Measurements from ENCODE around the gene RESF1.

RESF1 gene

DNA sequence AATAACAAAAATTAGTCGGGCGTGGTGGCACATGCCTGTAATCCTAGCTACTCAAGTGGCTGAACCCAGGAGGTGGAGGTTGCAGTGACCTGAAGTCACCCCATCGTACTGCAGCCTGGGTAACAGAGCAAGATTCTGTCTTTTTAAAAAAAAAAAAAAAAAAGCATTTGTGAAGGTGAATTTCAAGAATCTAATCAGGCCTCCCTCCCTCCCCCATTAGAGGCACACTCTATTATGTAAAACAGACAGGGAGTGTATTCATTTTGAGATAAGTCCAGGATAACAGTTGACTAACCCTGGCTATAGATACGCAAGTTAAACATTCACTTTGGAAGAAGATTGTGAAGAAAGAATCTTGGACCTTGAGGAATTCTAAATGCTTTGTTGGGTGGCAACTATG, 2.9 kb downstream of the RESF1 start:
- no peak for DNase-seq

DNA sequence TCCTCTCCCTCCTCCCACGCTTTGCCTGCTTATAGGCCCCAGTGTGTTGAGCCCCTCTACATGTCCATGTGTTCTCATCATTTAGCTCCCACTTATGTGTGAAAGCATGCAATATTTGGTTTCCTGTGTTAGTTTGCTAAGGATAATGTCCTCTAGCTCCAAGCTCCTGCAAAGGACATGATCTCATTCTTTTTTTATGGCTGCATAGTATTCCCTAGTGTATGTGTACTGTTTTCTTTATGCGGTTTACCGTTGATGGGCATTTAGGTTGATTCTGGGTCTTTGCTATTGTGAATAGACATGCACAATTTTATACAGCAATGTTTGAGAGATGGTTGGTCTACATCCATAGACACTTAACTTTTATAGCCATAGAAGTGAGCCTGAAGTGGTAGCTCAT, 5.1 kb downstream of the RESF1 start:
- DNase-seq = no peak

DNA sequence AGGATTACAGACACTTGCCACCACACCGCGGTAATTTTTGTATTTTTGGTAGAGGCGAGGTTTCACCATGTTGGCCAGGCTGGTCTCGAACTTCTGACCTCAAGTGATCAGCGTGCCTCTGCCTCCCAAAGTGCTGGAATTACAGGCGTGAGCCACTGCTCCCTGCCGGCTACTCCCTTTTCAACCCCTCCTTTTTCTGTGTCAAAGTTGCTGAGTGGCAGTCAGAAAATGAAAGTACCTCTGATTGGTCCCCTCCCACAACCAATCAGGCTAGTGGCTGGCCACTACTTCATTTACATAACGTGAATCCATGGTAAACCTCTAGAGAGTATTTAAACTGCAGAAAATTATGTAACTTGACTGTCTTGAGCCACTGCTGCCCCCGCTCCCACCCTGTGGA, 5.9 kb downstream of the RESF1 start:
- no peak for DNase-seq

DNA sequence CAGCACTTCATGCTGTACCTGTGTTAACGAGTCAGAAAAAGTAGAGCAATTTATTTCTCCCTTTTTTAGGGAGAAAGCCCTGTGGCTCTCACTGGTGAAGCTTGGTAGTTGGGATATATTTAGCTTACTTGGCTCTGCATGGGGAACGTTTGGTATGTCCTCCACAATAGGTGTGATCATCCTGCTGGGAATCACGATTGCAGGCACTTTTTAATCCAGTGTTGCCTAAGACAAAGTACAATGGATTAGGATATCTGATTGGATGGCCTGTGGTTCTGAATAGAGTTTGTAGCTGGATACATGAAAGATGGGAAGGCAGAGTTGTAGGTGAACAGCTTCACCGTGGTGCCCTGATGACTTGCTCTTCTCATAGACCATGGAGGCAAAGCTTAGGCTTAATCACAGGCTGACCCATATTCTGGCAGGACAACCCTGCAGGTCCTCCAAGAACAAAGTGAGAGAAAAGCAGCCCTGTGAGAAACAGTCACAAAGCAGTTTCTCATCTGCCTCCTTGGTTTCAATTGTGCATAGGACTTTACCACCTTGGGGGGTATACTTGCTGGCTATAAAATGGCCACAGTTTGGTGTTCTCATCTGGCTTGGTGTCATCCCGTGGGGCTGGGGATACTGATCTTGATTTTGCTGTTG, 7.5 kb downstream of the RESF1 start:
- DNase-seq = no peak

DNA sequence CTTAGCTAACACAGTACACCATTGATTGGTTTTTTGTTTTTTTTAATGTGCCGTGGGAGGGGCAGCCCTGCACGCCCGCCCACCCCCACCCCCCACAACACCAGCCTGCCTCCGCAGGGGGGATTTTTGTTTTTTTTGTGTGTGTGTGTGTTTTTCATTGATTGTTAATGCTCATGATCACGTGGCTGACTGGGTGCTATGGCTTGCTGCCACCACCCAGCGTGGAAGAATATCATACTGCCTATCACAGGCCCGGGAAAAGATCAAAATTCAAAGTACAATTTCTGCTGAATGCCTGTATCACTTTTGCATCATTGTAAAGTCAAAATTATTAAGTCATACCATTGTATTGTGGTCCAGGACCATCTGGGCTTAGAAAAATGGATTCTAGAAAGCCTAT, 8.3 kb downstream of the RESF1 start:
- DNase-seq = no peak

DNA sequence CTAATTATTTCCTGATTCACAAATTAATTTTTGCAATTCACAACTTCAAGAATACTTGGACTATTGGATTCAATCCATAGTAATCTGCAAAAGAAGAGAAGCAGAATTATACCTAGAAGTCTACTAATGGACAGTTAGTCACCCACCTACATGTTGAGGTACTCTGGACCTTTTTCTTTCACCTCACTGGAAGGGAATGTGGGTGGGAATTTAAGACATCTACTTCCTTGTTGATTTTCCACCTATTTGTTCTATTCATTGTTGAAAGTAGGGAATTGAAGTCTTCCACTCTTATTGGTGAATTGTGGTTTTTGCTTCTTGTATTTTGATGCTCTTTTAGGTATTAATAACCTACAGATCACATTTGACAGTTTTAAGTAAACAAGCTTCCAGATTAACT, 11.0 kb downstream of the RESF1 start:
- DNase-seq = no peak

DNA sequence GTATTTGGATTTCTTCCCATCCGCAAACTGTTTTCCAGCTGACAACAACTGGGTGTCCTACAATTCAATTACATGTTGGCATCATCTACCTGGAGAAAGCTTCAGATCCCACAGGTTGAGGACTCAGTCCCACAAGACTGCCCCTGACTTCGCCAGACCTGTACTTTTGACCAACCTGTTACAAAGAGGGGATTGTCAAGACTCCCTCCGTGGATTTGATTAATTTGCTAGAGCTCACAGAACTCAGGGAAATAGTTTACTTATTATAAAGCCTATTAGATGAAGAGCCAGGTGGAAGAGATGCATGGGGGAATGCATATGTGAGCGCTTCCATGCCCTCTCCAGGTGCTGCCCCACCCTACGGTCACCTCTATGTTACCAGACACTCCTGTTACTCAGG, 14.6 kb downstream of the RESF1 start:
- no peak for DNase-seq

DNA sequence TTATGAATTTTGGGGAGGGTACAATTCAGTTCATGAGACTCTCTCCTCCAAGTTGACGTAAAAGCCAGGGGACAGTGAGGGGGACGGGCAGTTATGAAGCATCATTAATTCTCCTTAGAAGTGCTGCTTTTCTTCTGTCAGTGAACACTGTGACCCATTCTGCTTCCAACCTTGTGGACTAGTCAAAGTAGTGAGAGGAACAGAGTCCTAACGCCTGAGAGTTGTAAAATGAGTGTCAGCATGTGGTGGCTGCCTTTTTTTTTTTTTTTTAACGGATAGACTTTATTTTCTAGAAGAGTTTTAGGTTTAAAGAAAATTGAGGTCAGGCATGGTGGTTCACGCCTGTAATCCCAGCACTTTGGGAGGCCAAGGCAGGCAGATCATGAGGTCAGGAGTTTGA, 15.5 kb downstream of the RESF1 start:
- no peak for DNase-seq

DNA sequence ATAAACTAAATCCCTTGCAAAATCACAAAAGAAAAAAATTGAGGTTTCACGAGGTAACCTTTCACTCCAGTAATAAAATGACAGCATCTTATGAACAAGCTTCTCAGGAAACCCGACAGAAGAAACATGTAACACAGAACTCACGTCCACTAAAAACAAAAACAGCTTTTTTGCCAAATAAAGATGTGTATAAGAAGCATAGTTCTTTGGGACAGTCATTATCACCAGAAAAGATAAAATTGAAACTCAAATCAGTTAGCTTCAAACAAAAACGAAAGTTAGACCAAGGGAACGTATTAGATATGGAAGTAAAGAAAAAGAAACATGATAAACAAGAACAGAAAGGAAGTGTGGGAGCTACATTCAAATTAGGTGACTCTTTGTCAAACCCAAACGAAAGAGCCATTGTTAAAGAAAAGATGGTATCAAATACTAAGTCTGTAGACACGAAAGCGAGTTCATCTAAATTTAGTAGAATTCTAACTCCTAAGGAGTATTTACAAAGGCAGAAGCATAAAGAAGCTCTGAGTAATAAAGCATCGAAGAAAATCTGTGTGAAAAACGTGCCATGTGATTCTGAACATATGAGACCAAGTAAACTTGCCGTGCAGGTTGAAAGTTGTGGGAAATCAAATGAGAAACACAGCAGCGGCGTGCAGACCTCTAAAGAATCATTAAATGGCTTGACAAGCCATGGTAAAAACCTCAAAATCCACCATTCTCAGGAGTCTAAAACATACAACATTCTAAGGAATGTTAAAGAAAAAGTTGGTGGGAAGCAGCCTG, 25.8 kb downstream of the RESF1 start:
- no peak for DNase-seq

DNA sequence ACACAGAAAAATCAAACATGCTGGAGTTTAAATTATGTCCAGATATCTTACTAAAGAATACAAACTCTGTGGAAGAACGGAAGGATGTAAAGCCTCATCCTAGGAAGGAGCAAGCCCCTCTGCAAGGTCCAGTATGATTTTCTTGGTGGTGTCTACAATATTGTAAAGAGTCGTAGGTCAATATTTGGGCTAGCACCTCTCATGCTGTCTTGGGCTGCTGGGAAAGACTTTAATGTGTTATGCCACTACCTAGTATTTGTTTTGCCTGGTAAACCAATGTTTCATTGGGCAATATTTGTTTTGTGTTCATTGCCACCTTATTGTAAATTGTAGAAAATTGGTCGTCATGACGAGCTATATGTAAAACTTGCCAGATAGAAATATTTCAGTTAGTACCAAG, 26.6 kb downstream of the RESF1 start:
- DNase-seq = no peak

DNA sequence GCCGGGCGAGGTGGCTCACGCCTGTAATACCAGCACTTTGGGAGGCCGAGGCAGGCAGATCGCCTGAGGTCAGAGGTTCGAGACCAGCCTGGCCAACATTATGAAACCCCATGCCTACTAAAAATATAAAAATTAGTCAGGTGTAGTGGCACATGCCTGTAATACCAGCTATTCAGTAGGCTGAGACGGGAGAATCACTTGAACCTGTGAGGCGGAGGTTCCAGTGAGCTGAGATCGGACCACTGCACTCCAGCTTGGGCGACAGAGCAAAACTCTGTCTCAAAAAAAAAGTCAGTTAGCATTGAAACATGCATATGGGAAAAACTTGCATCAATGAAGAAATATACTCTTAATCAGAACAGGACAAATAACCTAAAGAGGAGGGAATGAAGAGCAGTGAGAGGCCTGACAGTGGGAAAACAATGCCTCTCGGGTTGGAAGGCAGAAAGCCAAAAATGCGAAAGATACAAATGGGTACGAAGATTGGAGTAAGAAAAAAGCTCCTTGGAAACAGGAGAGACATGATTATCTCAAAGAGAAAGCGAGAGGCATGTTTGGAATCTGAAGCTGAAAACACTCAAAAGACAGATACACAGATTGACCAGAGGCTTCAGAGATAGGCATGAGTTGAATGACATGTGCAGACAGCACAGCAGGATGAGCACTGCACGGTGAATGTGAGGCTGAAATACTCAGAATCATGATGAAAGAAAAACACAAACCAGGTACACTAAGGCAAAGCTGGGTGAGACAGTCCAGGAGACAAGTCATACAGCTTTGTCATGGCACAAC, 30.6 kb downstream of the RESF1 start:
- DNase-seq = no peak

DNA sequence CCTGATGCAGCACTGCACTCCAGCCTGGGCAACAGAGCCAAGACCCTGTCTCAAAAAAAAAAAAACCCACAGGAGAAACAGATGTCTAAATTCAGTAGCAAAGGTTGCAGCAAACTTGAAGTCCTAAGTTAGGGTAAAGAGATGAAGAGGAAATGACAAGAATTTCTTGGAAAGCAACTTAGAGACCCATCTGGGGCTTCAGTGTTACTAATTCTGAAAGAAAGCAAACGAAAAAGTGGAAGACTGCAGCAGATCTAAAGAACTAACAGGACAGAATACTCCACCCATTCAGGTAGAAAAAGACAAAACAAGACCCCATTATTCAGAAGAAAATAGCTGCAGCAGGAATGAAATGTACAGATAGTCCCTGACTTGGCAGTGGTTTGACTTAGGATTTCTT, 31.9 kb downstream of the RESF1 start:
- no peak for DNase-seq

DNA sequence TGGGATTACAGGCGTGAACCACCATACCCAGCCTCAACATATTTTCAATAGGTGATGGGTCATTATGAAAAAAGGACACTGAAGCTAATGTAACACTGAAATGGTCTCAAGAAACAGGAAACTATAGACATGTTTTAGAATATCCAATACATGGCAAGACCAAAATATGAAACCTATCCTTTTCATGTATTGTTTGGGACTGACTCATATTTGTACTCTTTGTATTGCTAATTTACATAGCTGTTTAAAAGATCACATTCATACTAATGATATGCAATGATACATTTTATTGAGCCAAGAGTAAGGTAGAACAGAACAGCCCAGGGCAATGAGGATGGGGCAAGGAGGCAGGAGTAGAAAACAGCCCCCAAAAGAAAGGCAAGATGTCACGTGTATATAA, 32.6 kb downstream of the RESF1 start:
- no peak for DNase-seq

DNA sequence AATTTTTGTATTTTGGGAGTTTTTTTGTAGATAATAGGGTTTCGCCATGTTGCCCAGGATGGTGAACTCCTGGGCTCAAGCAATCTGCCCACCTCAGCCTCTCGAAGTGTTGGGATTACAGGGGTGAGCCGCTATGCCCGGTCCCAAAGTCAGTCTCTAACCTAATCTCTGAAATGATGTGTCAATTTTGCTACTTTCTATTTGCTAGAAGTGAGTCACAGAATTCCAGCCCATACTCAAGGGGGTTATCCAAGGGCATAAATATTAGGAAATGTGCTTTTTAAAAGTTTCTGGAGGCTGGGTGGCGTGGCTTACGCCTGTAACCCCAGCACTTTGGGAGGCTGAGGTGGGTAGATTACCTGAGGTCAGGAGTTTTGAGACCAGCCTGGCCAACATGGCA, 40.5 kb downstream of the RESF1 start:
- DNase-seq = no peak

DNA sequence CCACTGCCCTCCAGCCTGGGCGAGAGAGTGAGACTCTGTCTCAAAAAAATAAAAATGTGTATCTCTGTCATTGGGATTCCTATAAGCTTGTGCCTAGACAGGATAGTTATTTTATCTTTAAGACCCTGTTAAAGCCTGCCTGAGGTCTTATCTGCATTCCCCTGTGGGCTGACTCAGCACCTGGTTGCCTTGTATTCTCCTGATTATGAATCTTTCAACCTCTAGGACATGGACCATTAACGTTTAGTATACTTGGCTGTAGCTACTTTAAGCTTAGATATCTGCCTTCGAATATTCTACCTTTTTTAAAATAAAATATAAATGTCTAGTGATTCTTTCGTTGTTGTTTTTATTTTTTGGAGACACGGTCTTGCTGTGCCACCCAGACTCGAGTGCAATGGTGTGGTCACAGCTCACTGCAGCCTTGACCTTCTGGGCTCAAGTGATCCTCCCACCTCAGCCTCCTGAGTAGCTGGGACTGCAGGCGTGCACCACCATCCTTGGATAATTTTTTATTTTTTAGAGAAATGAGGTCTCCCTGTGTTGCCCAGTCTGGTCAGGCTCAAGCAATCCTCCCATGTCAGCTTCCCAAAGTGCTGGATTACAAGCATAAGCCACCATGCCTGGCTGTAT, 41.3 kb downstream of the RESF1 start:
- DNase-seq = no peak

DNA sequence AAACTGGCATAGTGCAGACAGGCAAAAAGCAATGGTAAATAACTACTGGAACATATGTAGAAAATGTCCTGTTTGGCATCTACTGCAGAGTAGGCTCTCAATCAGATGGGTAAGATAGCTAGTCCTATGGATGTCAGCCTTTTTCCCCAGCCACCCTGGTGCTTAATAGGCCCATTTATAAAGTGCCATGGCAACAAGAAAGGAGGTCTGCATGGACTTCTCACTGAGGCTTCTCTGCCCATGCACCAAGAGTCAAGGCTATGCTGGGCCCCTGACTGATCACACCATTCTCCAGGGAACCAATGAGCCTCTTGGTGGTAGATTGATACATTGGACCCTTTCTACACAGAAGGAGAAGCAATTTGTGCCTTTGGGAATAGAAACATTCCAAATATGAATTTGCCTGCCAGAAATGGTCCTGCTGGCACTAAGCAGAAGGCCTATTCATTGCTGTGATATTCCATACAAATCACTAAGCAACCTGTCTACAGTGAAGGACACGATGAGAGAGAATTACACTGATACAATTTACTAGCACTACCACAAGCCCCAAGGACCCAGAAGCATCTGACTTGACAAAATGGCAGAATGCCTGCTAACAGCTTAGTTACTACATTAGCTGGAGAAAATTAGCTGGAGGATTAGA, 43.8 kb downstream of the RESF1 start:
- DNase-seq = peak; percentile 10

DNA sequence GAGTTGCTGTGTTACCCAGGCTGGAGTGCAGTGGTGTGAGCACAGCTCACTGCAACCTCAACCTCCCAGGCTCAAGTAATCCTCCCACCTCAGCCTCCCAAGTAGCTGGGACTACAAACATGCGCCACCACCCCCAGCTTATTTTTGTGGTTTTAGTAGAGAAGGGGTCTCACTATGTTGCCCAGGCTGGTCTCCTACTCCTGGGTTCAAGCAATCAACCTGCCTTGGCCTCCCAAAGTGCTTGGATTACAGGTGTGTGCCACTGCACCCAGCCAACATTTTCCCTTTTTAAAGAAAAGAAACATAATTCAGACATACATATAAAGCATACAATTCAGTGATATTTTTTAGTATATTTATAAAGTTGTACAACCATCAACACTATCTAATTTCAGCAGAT, 44.4 kb downstream of the RESF1 start:
- DNase-seq = no peak

DNA sequence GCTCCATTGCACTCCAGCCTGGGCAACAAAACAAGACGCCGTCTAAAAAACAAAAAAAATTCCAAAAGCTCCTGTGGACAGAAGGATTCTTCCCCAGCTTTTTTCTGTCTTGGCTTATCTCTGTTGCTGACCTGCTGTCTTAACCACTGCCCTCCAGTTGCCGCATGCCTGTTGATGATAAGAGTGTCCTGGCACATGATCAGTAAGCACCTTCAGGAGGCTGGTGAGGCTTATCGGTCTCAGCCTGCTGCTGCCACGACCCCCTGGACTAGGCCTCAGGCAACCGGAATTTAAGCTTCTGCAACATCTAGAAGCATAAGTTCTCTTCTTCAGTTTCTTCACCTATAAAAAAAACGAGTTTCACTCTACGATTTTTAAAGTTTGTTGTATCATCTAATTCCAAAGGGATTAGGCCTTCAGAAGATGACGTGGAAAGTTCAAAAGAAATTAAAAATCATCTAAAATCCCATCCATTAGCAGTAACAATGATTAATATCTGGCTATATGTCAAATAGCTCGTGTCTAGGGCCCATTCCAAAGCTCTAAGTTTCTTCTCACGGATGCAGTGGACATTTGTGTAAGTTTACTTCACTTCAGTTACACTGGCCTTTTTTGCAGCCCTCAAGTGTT, 46.4 kb downstream of the RESF1 start:
- no peak for DNase-seq
